Measurements from ENCODE around the gene GALR1.
"Not testable (repeated sequence)": the region's sequence is repeated elsewhere in the genome, so short reads cannot be mapped to it uniquely, and the experiment has no call there.

The GALR1 gene, protein sequence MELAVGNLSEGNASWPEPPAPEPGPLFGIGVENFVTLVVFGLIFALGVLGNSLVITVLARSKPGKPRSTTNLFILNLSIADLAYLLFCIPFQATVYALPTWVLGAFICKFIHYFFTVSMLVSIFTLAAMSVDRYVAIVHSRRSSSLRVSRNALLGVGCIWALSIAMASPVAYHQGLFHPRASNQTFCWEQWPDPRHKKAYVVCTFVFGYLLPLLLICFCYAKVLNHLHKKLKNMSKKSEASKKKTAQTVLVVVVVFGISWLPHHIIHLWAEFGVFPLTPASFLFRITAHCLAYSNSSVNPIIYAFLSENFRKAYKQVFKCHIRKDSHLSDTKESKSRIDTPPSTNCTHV

DNA sequence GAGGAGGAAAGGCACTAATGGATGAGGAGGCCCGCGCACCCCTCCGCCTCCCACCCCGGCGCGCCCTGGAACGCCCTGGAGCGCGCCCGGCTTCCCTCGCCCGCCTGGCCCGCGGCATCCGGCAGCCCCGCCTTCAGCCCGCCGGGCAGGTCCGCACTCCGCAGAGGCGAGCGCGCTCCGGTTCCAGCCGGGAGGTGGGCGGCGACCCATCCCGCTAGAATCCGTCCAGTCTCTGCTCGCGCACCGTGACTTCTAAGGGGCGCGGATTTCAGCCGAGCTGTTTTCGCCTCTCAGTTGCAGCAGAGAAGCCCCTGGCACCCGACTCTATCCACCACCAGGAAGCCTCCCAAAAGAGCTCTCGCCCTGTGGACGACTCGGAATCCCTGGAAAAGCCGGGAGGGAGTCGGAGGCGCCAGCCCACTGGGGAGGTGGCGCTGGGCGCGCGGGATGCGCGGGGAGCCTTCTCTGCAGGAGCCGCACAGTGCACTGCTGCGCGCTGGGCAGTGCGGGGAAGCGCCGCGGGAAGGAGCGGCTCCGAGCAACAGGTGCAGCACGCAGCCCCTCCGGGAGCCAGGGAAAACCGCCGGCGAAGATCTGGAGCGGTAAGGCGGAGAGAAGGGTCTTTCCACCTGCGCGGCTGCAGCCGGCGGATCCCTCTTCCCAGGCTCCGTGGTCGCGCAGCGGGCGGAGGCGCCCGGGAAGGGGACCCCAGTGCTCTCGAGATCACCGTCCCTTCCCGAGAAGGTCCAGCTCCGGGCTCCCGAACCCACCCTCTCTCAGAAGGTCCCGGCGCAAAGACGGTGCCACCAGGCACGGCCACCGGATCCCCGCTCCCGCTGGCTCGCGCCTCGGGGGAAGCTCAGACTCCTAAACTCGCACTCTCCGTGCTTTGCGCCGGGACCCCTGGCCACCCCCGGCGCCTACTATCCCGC, at the start of gene GALR1:
Gene GALR1, plus strand, starts transcription at position 280 of the 932 bp plus-strand sequence. CDS start 701 bp downstream, outside the sequence.
- no peak for DNase-seq (ENCODE audit: low read depth in 2 of 2, low spot score in 1 of 2)

DNA sequence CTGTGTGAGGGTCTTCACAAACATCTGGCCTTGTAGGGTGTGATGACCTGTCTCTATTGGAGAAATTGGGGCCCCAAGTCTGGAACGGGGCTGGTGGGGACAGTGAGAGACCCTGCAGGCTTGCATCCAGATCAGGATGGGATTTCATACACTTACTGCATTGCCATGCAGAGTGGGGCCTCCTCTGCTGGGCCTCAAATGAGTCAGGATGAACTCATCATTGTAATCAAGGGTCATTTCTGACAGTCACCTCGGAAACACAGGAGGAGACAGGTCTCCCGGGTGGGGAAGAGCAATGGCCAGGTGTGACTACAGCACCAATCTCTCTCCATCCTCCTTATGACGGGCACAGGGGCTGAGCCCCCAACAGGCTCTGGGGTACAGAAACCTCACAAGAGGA, 48.1 kb upstream of the GALR1 start:
- no peak for DNase-seq (ENCODE audit: low read depth in 2 of 2, low spot score in 1 of 2)

DNA sequence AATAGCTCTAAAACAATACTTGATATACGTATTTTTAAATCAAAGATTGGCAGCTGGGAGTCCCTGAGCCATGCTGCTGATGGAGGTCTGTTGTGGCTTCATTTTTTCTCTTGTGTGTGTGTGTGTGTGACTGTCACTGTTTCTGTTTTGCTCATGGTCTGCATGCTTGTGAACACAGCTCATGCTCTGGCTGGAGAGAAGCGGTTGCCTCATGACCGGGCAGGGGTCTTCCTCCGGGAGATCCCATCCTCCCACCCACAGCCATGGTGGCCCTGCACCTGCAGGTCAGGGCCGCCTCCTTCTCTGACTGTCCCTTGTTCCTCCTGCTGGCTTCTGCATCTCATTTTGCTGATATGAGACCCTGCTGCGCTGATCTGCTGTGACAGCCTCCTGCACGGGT, 47.3 kb upstream of the GALR1 start:
- no peak for DNase-seq (ENCODE audit: low read depth in 2 of 2, low spot score in 1 of 2)

DNA sequence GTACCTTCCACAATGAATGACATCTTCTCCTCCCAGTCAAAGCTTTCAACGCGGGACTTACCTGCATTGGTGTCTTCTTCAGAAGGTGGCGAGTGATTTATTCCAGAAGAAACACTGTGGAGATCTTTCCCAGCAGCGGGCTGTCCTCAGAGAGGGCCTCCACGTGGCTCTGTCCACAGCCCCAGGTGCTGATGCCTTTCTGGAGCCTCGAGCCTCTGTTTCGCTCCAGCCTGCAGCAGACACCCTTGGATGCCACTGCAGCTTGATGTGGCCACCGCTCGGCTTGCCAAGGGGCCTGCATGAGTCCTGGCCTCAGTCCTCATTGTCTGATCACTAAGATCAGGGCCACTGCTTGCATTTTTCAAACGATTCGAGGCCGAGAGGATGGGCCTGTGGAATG, 46.6 kb upstream of the GALR1 start:
- no peak for DNase-seq (ENCODE audit: low read depth in 2 of 2, low spot score in 1 of 2)

DNA sequence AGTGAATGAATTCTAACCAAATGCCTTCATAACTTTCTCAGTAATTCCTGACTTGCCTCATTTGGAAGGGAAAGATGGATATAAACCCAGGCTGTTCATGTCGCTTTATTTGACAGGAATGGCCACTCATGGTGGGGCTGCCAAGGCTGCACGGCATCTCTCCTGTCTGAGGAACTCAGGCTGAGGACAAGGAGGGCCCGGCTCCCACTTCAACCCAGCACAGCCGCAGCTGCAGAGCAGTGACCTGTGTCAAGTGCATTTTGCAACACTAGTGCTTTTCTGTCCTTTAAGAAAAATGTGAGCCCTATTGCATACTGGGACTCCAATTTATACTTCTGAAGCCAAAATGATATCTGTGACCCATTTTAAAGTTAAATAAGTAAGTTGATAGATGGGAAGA, 45.8 kb upstream of the GALR1 start:
- DNase-seq (ENCODE audit: low read depth in 2 of 2, low spot score in 1 of 2) = no peak

DNA sequence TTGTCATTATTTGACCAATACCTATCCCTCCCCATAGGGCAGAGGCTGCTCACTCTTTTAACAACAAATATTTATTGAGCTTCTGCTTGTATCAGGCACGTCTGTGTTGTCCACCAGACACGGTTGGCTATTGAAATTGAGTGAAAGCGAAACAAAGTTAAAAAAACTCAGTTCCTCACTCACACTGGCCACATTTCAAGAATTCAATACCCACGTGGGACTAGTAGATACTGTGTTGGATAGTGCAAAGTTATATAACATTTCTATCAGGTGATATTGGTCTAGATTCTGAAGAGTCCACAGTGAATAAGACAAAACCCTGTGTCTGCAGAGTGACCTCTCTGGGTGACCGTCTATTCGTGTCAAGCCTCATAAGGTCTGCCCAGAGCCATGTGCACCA, 43.9 kb upstream of the GALR1 start:
- DNase-seq (ENCODE audit: low read depth in 2 of 2, low spot score in 1 of 2) = no peak

DNA sequence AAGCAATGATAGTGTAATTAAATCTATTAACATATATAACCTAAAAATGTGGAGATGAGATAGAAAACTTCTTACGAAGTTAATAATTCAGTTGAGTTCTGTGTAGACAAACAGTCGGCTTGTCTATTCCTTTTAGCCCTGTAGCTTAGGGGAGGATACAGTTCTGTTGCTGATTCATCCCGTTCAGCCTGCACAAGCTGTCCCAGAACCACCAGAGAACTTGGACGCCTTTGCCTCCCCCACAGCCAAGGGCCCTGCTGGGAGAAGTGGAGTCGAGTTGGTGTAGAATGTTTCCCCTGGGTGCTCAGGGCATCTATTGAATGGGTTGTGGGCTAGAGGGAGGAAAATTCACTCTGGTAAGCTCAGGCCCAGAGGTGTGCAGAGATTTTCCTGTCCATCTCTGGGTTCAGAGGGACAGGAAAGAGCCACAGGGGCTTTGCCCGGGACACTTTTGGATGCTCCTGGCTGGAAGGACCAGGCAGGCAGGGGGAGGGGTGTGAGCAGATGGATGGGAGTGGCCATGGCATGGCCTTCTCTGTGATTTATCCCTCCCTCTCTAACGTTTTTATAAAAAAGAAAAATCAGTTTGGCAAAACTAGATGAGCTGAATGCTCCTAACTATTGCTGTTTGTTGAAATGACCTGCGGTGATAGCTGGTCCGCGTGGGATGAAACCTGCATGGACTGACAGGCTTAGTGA, 42.8 kb upstream of the GALR1 start:
- DNase-seq (ENCODE audit: low read depth in 2 of 2, low spot score in 1 of 2) = no peak

DNA sequence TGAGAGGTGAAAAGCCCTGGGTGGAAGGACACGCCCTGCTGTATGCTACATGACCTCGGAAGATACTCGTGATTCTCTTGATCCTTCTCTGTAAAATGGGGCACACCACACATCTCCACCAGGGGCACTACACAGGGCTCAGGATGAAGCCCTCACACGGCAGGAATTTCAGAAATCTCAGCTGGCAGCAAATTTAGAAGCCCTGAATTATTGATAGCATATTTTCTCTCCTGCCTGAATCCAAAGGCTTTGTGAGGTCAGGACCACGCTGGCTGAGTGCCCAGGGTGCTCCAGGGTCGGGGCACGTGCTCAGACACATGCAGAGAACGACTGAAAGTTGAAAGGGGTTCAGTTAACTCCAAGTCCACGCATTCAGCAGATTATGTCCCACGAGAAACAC, 42.1 kb upstream of the GALR1 start:
- DNase-seq (ENCODE audit: low read depth in 2 of 2, low spot score in 1 of 2) = no peak

DNA sequence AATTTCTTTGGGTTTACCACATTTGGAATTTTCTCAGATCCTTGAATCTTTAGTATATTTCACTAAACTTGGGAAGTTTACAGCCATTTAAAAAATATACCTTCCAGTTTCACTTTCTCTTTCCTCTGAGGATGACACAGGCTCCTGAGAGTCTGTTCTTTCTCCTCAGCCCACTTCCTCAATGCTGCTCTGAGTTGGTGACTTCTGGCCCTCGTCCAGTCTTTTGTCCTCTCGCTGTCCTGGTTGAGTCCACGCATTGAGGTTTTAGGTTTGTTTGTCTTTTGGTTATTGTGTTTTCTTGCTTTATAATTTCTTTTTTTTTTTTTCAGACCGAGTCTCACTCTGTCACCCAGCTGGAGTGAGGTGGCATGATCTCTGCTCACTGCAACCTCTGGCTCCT, 40.7 kb upstream of the GALR1 start:
- no peak for DNase-seq (ENCODE audit: low read depth in 2 of 2, low spot score in 1 of 2)

DNA sequence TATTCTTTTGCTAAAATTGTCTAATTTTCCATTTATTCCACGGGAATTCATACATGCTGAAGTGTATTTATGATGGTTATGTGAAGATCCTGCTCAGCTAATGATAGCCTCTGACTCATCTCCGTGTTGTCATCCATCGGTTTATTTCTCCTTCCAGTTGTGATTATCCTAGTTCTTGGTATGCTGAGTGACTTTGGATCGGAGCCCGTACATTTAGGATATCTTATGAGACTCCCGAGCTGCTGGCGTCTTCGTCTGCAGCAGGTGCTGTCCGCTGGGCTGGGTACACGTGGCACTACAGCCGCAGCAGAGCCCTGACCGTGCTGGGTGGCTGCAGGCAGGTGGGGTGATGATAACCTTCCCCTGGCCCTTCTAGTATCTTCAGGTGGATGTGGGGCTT, 40.1 kb upstream of the GALR1 start:
- no peak for DNase-seq (ENCODE audit: low read depth in 2 of 2, low spot score in 1 of 2)

DNA sequence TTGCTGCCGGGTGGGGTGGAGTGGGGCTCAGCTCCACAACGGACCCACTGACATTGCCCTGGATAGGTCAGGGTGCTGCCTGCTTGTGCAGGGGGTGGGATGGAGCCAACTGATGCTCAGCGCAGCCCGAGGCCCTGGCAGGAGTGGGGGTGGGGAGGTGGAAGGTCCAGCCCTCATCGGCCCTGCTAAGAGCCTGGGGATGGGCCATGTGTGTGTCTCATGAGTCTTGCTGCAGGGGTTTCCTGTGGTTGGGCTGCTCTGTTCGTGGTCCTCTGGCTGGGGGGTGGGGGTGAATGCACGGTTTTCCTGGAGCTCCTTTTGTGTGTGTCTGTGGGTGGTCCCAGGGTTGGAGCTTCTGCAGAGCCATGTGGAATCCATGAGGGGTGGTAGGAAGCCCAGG, 39.4 kb upstream of the GALR1 start:
- DNase-seq (ENCODE audit: low read depth in 2 of 2, low spot score in 1 of 2) = no peak

DNA sequence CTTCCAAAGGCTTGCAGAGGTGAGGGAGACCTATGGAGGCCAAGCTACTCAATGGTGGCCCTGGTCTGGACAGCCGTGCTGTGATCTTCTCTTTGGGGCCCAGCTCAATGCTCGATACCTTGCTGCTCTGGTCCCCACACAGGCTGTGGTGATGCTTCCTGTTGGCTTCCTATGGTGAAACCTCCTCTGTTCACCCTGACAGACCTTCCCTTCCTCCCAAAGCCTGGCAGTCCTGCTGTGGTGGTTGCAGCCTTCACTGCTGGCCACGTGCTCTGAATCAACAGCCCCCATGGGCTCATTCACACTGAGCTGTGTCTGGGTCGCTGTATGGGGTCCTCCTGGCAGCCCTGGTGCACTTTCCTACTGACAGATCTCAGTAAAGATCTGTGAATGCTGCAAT, 31.0 kb upstream of the GALR1 start:
- no peak for DNase-seq (ENCODE audit: low read depth in 2 of 2, low spot score in 1 of 2)

DNA sequence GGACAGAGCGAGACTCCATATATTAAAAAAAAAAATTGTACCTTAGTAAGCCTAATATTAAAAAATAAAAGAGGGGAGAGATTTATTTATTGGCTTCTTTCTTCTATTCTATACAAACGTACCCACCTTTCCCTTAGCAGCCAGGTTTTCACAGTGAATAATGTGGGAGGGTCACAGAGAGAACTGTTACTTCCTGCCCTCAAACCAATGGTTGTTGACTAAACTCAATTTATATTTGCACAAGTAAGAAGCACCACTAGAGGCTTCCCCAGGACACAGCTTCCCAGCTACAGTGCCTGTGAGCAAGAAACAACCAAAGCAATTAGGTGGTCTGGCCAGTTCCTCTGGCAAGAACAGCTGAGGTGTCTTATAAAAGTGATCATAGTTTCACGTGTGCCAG, 28.9 kb upstream of the GALR1 start:
- no peak for DNase-seq (ENCODE audit: low read depth in 2 of 2, low spot score in 1 of 2)

DNA sequence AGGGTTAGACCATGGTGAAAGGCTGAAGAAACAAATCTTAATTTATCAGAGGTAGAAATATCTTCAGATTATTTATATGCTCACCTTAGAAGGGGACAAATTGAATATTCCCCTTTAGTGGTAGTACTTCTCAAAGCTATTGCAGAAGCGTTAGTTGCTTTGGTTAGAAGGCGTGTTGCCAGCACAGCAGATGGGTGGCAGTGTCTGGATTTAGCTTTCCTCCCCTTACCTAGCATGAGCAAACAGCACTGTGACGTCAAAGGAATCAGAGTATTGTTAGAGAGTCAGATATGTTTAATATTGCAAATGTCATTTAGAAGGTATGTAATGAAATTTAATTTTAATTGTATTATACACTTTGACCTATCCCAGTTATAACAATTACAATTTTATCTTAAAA, 27.2 kb upstream of the GALR1 start:
- no peak for DNase-seq (ENCODE audit: low read depth in 2 of 2, low spot score in 1 of 2)

DNA sequence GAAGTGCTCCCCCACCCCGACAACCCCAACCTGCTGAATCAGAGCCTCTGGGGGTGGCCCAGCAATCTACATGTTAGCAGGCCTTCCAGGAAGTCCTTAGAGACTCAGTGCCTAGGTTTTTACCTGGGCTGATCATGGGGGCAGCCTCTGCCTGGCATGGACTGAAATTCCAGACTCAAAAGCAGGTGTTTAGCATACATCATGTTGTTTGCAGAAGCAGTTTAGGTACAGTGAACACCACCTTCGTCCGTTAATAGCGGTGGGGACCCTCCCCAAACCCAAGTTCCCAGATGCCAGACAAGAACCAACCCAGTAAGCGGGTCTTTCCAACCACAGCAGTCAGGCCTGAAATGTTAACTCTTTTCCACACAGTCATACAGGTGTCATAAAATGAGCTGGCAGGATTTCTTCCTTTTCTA, 26.4 kb upstream of the GALR1 start:
- no peak for DNase-seq (ENCODE audit: low read depth in 2 of 2, low spot score in 1 of 2)

DNA sequence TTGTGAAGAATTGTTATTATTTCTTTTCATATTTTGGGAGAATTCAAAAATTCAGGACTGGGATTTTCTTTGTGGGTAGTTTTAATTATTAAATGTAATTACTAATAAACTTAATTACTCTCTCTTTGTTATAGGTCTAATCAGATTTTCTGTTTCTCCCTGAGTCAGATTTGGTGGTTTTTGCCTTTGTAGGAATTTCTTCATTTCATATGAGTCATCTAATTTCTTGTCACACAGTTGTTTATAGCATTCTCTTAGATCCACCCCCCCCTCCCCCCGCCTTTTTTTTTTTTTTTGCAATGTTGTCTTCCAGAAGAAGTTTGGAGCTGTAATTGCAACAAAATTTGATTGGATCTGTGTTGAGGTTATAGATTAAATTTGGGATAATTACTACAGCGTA, 26.0 kb upstream of the GALR1 start:
- no peak for DNase-seq (ENCODE audit: low read depth in 2 of 2, low spot score in 1 of 2)

DNA sequence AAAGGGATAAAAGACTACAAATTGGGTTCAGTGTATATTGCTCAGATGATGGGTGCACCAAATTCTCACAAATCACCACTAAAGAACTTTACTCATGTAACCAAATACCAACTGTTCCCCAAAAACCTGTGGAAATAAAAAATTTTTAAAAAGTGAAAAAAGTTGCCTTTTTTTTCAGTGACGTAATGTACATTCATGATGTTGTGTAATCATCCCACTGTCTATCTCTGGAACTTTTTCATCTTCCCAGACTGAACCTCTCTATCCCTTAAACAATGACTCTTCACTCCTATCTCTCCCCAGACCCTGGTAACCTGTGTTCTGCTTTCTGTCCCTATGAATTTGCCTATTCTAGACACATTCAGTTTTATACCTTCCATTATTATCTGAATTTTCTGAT, 19.0 kb upstream of the GALR1 start:
- DNase-seq (ENCODE audit: low read depth in 2 of 2, low spot score in 1 of 2) = no peak

DNA sequence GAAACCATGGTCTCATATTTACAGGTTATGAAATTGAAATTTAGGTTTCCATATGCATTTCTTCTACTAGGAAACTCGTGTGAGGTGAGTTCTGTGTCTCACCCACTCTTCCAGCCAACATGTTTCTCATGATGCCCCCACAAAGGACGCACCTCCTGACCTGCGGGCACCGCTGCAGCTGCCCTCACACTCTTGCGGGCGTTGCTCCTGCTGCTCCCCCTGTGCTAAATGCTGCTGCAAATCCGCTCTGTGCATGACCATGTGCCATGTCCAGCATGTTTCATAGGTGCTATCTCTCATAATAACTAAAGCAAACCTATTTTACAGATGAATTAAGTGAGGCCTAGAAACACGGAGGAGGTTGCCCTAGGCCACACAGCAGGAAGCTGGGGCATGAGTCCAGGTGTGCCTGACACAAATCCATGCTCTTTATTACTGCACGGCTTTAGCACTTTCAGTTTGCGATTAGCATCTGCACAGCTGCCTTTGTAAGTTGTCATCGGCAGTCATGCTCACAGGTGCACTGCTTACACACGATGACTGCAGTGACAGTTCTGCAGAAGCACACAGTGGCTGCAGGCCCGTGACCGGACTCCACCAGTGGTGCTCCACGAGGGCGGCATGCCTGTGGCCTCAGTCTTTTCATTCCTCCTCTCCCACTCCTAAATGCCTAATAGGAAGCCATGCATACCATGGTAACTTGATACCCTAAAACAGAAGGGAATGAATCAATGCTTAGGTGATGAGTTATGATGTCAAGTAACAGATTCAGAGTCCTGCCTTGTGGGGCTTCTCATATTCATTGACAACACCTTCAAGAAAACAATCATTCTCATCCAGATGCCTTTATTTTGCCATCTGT, 14.9 kb upstream of the GALR1 start:
- no peak for DNase-seq (ENCODE audit: low read depth in 2 of 2, low spot score in 1 of 2)

DNA sequence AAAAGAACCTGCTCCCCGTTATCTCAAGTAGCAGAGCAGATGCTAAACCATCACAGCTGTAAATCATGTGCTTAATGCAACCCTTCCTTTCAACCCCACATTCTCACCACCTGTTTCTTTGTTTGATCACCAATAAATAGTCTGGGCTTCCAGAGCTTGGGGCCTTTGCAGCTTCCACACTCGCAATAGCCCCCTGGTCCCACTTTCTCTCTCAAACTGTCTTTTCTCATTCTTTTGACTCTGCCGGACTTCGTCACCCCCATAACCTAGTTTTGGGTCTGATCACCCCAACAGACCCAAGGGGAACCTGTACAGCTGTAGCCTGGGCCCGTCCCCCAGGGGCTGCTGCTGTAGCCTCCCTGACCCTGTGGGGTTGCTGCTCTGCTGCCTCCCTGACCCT, 10.4 kb upstream of the GALR1 start:
- not testable (repeated sequence) for DNase-seq (ENCODE audit: low read depth in 2 of 2, low spot score in 1 of 2)

DNA sequence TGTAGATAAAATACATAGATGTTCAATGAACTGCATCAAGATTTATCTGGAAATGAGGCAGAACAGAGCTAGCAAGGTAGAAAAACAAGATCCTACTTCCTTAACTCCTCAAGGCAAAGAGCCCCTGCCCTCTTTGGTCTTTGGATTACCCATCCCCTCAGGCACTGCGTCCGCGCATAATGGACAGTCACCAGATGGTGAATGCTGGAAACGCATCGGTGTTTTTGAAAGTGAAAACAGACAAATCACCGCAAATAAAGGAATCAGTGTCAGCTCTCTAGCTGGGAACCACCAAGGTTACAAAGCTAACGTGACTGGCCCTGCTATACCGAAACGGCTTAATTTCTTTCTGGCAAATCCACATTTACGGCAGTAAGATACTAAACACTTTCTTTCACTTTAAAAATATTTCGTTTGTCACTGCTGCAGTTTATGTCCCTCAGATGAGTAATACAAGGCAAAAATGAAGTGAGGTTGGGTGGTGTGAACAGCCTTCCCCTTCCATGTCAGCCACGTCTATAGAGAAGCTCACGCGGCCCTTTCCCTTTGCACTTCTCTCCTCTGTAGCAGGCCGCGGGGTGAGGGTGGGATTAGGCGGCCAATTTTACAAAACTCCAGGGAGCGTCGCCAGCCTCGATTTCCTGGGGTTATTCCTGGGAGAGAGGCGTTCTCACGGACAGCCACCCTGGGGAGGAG, 627 bp upstream of the GALR1 start:
- no peak for DNase-seq (ENCODE audit: low read depth in 2 of 2, low spot score in 1 of 2)
